Parathyroid adenoma (tissue), 2 donors: Measurements from ENCODE around the gene SOBP.

ENCODE experiments used
- H2AFZ ChIP-seq: fragments of 300-600 bp; sonication (generic); one replicate; pipeline ENCODE4 v1.7.0; 2017; ENCODE audit warnings: antibody characterized with exemption, mild to moderate bottlenecking
- H3K27ac ChIP-seq: fragments of 300-600 bp; sonication (generic); one replicate; pipeline ENCODE4 v1.7.0; 2017
- H3K27me3 ChIP-seq: fragments of 300-600 bp; sonication (generic); one replicate; pipeline ENCODE4 v1.7.0; 2017; ENCODE audit warnings: low read length; ENCODE audit not compliant: control insufficient read depth, insufficient read depth
- H3K36me3 ChIP-seq: fragments of 300-600 bp; sonication (generic); one replicate; pipeline ENCODE4 v1.7.0; 2017; ENCODE audit warnings: low read length; ENCODE audit not compliant: control insufficient read depth, insufficient read depth
- H3K4me1 ChIP-seq: fragments of 300-600 bp; sonication (generic); one replicate; pipeline ENCODE4 v1.7.0; 2017; ENCODE audit warnings: control low read depth
- H3K4me2 ChIP-seq: fragments of 300-600 bp; sonication (generic); one replicate; pipeline ENCODE4 v1.7.0; 2017; ENCODE audit warnings: low read length
- H3K4me3 ChIP-seq: fragments of 300-600 bp; sonication (generic); one replicate; pipeline ENCODE4 v1.7.0; 2017; ENCODE audit warnings: low read depth, low read length
- H3K79me2 ChIP-seq: fragments of 300-600 bp; sonication (generic); one replicate; pipeline ENCODE4 v1.7.0; 2017; ENCODE audit warnings: control low read depth
- H3K9ac ChIP-seq: fragments of 300-600 bp; sonication (generic); one replicate; pipeline ENCODE4 v1.7.0; 2017; ENCODE audit warnings: mild to moderate bottlenecking
- H3K9me3 ChIP-seq: fragments of 300-600 bp; sonication (generic); one replicate; pipeline ENCODE4 v1.7.0; 2017; ENCODE audit warnings: low read length; ENCODE audit not compliant: control insufficient read depth
- CTCF ChIP-seq: fragments of 300-600 bp; sonication (generic); IDR thresholded peaks from one replicate; pipeline ENCODE4 v1.7.0; 2017; ENCODE audit warnings: antibody characterized with exemption, mild to moderate bottlenecking
- donor health status: primary hyperparathyroidism.

The SOBP gene

DNA sequence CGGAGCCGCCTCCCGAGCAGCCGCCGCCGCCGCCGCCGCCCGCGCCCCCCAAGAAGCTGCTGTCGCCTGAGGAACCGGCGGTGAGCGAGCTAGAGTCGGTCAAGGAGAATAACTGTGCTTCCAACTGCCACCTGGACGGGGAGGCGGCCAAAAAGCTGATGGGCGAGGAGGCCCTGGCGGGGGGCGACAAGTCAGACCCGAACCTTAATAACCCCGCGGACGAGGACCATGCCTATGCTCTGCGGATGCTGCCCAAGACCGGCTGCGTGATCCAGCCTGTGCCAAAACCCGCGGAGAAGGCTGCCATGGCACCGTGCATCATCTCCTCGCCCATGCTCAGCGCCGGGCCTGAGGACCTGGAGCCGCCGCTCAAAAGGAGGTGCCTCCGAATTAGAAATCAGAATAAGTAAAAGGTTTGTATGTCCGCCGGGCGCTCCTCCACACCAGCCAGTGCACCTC, 145.2 kb downstream of the SOBP start:
- no peak overlapping the region for H3K4me3 ChIP-seq
- H3K9ac ChIP-seq, result no peak overlapping the region
- H3K4me1 ChIP-seq, result peaks cover 4% of the 10 kb centered on the region
- no peak overlapping the region for H3K27ac ChIP-seq
- H3K79me2 ChIP-seq, result no peaks in the 10 kb centered on the region
- H3K4me2 ChIP-seq, result no peak overlapping the region
- H3K36me3 ChIP-seq, result no peaks in the 10 kb centered on the region
- no peak for TF ChIP-seq CTCF
- no peaks in the 10 kb centered on the region for H3K27me3 ChIP-seq
- no peak overlapping the region for H2AFZ ChIP-seq
- H3K9me3 ChIP-seq, result no peaks in the 10 kb centered on the region

GRCh38 chr6:107636486-107636885, 146.6 kb downstream of the SOBP start:
- Histone ChIP-seq H3K27ac (no peak overlapping the region), H2AFZ (no peak overlapping the region), H3K79me2 (no peaks in the 10 kb centered on the region), H3K27me3 (no peaks in the 10 kb centered on the region), H3K36me3 (no peaks in the 10 kb centered on the region), H3K4me3 (no peak overlapping the region), H3K9ac (no peak overlapping the region), H3K4me1 (no peaks in the 10 kb centered on the region), H3K9me3 (no peaks in the 10 kb centered on the region), H3K4me2 (no peak overlapping the region)
- TF ChIP-seq CTCF, result no peak

DNA sequence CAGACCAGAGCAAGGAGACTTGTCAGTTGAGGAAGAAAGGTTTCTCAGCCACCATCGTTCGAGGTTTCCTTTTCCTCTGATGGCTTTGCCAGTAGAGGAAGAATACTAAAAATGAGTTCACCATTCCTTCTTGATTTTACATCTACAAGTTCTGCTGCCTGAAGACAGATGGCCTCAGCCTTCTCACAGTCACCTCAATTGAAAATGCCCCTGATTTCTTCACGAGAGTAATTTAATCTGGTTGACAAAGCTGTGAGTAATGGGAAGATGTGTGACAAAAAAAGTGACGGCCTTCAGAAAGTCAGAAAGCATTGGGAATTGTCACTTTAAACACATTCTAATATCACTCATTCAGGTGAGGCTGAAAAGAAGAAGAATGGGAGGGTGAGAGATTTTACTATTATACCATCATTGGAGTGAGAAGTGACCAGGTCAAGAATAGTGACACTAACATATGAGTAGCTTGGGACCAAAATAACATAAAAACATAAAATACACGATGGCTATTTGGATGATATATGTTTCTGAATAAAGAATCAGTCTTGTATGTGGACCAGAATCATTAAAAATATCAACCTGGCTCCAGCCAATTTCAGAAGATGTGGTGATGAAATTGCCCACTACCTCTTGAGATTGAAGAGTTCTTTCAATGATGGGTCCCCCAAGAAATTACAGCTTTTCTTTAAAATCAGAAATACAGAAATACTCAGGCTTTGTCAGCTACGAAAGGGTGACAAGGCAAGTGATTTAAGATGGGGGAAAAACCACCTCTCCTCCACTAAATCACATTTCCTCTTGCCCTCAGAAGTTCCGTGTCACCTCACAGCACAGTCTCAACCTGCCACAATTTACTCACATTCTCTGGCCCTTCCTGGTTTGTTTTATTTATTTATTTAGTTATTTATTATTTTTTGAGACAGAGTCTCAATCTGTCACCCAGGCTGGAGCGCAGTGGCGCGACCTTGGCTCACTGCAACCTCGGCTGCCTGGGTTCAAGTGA, 147.7 kb downstream of the SOBP start:
- Histone ChIP-seq H3K4me3 (no peak overlapping the region), H3K9ac (no peak overlapping the region), H3K27ac (no peak overlapping the region), H3K4me2 (no peak overlapping the region), H3K36me3 (no peaks in the 10 kb centered on the region), H3K4me1 (no peaks in the 10 kb centered on the region), H3K27me3 (no peaks in the 10 kb centered on the region), H2AFZ (no peak overlapping the region), H3K9me3 (no peaks in the 10 kb centered on the region), H3K79me2 (no peaks in the 10 kb centered on the region)
- TF ChIP-seq CTCF, result no peak

DNA sequence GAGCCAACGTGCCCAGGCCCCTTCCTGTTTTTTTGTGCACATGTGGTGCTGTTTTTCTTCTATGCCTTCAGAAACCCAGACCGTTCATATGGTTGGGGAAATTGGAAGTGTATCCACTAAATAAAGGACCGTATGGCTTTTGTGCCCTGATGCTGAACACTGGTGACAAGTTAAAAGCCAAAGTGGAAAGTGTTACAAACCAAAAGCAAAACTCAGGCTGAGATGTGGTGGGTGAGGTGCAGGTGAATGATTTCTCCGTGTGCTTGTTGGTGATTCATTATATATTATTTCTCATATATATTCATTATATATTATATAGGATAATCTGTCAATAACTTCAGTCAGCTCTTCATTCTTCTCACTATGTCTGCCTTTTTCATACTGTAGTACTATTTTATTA, 148.6 kb downstream of the SOBP start:
- no peak overlapping the region for H2AFZ ChIP-seq
- H3K27ac ChIP-seq, result no peak overlapping the region
- no peak overlapping the region for H3K4me2 ChIP-seq
- TF ChIP-seq CTCF, result no peak
- no peaks in the 10 kb centered on the region for H3K9me3 ChIP-seq
- no peaks in the 10 kb centered on the region for H3K36me3 ChIP-seq
- no peak overlapping the region for H3K9ac ChIP-seq
- H3K27me3 ChIP-seq, result no peaks in the 10 kb centered on the region
- no peak overlapping the region for H3K4me3 ChIP-seq
- H3K79me2 ChIP-seq, result no peaks in the 10 kb centered on the region
- H3K4me1 ChIP-seq, result no peaks in the 10 kb centered on the region

- Histone ChIP-seq H3K4me3 (no peak overlapping the region), H3K4me1 (no peaks in the 10 kb centered on the region), H3K27me3 (no peaks in the 10 kb centered on the region), H2AFZ (no peak overlapping the region), H3K79me2 (no peaks in the 10 kb centered on the region), H3K9me3 (no peaks in the 10 kb centered on the region), H3K27ac (no peak overlapping the region), H3K4me2 (no peak overlapping the region), H3K9ac (no peak overlapping the region), H3K36me3 (no peaks in the 10 kb centered on the region)
- no peak for TF ChIP-seq CTCF
These were observed 149.6 kb downstream of the SOBP start for GRCh38 chr6:107639511-107639910.
